HS-27A (cell line): ENCODE data around the gene SCN7A.
"Not testable (repeated sequence)": the region's sequence is repeated elsewhere in the genome, so short reads cannot be mapped to it uniquely, and the experiment has no call there.

Source experiments
- DNase-seq: peaks from one replicate; pipeline ENCODE4 v3.0.0-alpha.2; 2012; ENCODE audit warnings: low read depth, missing footprints

SCN7A gene

GRCh38 chr2:166454006-166454595, 39.9 kb downstream of the SCN7A start:
- DNase-seq, result no peak

- DNase-seq, result no peak
Observed at GRCh38 chr2:166451468-166451867, 42.6 kb downstream of the SCN7A start.

DNA sequence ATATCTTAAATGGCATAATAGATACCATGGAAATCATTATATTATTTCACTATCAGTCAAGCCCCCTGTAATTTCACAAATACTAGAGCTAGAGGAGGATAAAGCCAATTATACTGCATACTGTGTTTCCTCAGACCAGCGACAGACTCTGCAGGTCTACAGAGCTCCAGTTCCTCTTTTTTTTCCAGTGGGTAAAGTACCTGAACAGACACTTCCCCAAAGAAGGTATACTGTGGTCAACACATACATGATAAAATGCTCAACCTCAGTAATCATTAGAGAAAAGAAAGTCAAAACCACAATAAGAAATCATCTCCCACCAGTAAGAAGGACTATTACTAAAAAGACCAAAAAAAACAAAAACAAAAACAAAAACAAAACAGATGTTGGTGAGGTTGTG, 44.6 kb downstream of the SCN7A start:
- DNase-seq, result no peak

- no peak for DNase-seq
Observed at GRCh38 chr2:166448106-166448505, 45.9 kb downstream of the SCN7A start.

DNA sequence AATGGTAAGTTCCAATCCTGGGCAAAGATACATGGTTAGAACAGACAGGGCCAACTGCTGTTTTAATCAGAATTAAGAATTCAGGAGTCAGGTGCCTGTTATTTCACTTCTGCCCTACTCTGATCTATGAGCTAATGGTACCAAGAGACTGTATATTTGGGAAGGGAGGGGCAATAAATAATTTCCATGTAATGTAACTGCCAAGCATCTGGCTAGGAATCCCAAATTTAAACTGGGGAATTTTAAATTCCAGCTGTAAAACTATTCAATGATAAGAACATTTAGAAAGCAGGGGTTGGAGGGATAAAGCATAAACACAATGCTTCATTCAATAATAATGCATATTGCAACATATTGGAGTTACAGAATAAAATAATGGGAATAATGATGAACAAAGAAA, 49.7 kb downstream of the SCN7A start:
- DNase-seq, result no peak

GRCh38 chr2:166440313-166440712, 53.7 kb downstream of the SCN7A start:
- no peak for DNase-seq

- no peak for DNase-seq
Observed at GRCh38 chr2:166439078-166439477, 55.0 kb downstream of the SCN7A start.

DNA sequence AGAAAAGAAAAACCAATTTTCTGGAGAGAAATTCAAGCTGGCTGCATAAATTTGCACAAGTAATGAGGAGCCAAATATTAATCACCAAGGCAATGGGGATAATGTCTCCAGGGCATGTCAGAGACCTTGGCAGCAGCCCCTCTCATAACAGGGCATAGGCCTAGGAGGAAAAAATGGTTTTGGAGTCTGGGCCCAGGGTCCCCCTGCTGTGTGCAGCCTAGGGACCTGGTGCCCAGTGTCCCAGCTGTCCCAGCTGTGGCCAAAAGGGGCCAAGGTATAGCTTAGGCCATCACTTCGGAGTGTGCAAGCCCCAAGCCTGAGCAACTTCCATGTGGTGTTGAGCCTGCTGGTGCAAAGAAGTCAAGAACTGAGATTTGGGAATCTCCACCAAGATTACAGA, 57.1 kb downstream of the SCN7A start:
- no peak for DNase-seq

DNA sequence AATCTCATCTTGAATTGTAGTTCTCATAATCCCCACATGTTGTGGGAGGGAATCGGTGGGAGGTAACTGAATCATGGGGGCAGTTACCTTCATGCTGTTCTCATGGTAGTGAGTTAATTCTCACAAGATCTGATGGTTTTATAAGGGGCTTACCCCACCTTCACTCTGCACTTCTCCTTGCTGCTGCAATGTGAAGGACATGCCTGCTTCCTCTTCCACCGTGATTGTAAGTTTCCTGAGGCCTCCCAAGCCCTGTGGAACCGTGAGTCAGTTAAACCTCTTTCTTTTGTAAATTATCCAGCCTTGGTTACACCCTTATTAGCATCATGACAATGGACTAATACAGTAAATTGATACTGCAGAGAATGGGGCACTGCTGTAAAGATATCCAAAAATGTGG, 57.9 kb downstream of the SCN7A start:
- no peak for DNase-seq

GRCh38 chr2:166434491-166434890, 59.6 kb downstream of the SCN7A start:
- DNase-seq, result no peak

DNA sequence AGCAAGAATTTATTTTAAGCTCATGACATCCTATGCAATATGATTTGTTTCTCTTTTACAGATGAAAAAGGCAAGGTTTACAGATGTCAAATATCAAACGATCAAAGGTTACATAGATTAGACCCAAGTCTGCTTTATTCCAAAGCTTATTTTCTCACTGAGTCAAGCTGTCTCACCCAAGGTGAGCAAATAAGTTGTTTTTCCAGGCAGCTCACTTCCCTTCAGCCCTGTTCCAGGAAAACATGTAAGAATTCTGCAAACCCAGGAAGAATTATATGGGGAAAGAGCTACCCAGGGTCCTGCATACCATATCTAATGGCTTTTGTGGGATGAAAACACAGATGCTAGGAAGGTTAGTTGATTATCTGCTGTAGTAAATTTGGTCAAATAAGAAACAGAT, 60.6 kb downstream of the SCN7A start:
- DNase-seq, result no peak

DNA sequence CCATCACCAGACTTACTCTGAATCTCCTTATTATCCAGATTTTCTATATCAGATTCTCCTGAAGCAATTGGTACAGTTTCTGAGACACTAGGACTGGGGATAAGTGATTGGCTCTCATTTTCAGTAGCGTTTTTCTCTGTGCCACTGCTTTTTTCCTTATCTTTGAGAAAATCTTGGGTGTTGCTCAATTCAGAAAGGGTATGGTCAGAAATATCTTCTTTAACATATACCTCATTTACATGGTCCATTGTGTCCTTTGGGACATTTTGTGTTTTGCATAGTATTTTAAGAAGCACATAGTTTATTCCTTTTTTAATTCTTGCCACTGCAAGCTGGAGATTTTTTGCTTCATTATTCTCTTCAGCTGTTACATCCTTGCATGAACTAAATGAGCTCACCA, 61.7 kb downstream of the SCN7A start:
- DNase-seq, result no peak

GRCh38 chr2:166424841-166425240, 69.2 kb downstream of the SCN7A start:
- DNase-seq, result no peak

DNA sequence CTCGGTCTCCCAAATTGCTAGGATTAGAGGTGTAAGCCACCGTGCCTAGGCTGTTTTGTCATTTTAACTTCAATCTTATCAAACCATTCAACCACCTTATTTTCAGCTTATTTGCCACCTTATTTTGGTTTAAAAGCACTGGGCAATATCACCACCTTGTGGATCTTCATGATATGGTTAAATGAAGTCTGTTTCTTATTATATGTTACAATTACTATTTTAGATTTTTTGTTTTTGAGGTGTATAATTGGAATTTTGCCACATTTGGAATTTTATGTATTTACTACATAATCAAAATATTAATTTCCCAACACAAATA, 74.5 kb downstream of the SCN7A start:
- DNase-seq, result peak; percentile 9

- no peak for DNase-seq
Observed at GRCh38 chr2:166418853-166419615, 75.0 kb downstream of the SCN7A start.

DNA sequence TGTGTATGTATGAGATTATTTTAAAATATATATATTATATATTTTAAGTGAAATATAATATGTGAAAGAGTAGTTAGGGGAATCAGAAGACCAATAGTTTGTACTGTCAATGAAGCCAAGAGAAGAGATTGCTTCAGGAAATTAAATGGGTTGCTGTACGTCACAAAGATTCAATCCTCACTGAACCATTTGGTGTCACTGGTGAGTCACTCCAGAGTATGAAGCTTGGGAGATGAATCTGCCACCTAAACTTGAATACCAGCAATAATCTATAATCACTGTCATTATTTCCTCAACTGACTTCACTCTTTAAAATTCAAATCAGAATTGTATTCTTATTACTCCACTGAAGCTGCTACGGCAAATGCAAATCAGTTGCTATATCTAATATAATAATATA, 76.4 kb downstream of the SCN7A start:
- peak; percentile 7 for DNase-seq

GRCh38 chr2:166413255-166413654, 80.8 kb downstream of the SCN7A start:
- no peak for DNase-seq

DNA sequence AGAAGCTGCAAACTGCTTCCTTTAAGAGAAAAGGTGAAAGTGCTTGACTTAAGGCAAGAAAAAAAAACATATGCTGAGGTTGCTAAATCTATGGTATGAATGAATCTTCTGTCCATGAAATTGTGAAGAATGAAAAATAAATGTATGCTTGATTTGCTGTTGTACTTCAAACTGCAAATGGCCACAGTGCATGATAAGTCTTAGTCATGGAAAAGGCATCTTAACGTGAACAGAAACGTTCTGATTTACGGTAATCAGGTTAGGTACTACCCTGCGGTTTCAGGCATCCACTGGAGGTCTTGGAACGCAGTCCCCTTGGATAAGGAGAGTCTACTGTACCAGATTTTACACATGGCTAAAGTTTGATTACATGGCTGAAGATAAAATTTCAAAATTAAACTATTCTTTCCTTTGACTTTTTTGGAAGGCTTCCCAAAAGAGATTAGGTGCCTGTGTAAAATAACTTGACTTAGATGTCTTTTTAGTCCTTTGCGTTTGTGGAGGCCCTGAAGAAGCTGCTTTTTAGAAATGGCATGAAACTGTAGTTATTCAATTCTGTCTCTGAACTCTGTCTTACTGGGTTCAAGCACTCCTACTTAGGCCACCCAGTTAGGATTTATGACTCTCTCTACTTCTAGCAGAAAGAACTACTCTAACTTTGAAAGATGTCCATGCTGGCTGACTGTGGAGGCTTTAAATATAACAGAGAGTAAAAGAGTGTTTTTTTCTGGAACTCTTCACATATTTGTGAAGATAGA, 82.4 kb downstream of the SCN7A start:
- peak; percentile 27 for DNase-seq

GRCh38 chr2:166410828-166411472, 83.1 kb downstream of the SCN7A start:
- peak; percentile 68 for DNase-seq

DNA sequence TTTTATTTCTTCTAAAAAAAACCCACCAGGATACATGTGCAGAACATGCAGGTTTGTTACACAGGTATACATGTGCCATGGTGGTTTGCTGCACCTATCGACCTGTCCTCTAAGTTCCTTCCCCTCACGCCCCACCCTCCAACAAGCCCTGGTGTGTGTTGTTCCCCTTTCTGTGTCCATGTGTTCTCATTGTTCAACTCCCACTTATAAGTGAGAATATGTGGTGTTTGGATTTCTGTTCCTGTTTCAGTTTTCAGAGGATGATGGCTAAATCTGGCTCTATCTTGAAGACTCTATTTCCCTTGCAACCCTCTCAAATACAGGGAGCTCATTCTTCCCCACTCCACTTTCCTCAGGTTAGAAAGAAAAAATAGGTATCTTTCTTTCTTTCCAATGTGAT, 86.3 kb downstream of the SCN7A start:
- not testable (repeated sequence) for DNase-seq

- DNase-seq, result no peak
Observed at GRCh38 chr2:166406374-166406773, 87.7 kb downstream of the SCN7A start.

GRCh38 chr2:166405569-166405926, 88.5 kb downstream of the SCN7A start:
- DNase-seq, result no peak
